Parathyroid adenoma (tissue), 2 donors: ENCODE data around the gene RERE.
"Not testable (repeated sequence)": the region's sequence is repeated elsewhere in the genome, so short reads cannot be mapped to it uniquely, and the experiment has no call there.

Source experiments
- H2AFZ ChIP-seq: fragments of 300-600 bp; sonication (generic); one replicate; pipeline ENCODE4 v1.7.0; 2017; ENCODE audit warnings: antibody characterized with exemption, mild to moderate bottlenecking
- H3K27ac ChIP-seq: fragments of 300-600 bp; sonication (generic); one replicate; pipeline ENCODE4 v1.7.0; 2017
- H3K27me3 ChIP-seq: fragments of 300-600 bp; sonication (generic); one replicate; pipeline ENCODE4 v1.7.0; 2017; ENCODE audit warnings: low read length; ENCODE audit not compliant: control insufficient read depth, insufficient read depth
- H3K36me3 ChIP-seq: fragments of 300-600 bp; sonication (generic); one replicate; pipeline ENCODE4 v1.7.0; 2017; ENCODE audit warnings: low read length; ENCODE audit not compliant: control insufficient read depth, insufficient read depth
- H3K4me1 ChIP-seq: fragments of 300-600 bp; sonication (generic); one replicate; pipeline ENCODE4 v1.7.0; 2017; ENCODE audit warnings: control low read depth
- H3K4me2 ChIP-seq: fragments of 300-600 bp; sonication (generic); one replicate; pipeline ENCODE4 v1.7.0; 2017; ENCODE audit warnings: low read length
- H3K4me3 ChIP-seq: fragments of 300-600 bp; sonication (generic); one replicate; pipeline ENCODE4 v1.7.0; 2017; ENCODE audit warnings: low read depth, low read length
- H3K79me2 ChIP-seq: fragments of 300-600 bp; sonication (generic); one replicate; pipeline ENCODE4 v1.7.0; 2017; ENCODE audit warnings: control low read depth
- H3K9ac ChIP-seq: fragments of 300-600 bp; sonication (generic); one replicate; pipeline ENCODE4 v1.7.0; 2017; ENCODE audit warnings: mild to moderate bottlenecking
- H3K9me3 ChIP-seq: fragments of 300-600 bp; sonication (generic); one replicate; pipeline ENCODE4 v1.7.0; 2017; ENCODE audit warnings: low read length; ENCODE audit not compliant: control insufficient read depth
- TF ChIP-seq, protein P1 (sequence below): fragments of 300-600 bp; sonication (generic); IDR thresholded peaks from one replicate; pipeline ENCODE4 v1.7.0; 2017; ENCODE audit warnings: antibody characterized with exemption, mild to moderate bottlenecking
- donor health status: primary hyperparathyroidism.

RERE gene

DNA sequence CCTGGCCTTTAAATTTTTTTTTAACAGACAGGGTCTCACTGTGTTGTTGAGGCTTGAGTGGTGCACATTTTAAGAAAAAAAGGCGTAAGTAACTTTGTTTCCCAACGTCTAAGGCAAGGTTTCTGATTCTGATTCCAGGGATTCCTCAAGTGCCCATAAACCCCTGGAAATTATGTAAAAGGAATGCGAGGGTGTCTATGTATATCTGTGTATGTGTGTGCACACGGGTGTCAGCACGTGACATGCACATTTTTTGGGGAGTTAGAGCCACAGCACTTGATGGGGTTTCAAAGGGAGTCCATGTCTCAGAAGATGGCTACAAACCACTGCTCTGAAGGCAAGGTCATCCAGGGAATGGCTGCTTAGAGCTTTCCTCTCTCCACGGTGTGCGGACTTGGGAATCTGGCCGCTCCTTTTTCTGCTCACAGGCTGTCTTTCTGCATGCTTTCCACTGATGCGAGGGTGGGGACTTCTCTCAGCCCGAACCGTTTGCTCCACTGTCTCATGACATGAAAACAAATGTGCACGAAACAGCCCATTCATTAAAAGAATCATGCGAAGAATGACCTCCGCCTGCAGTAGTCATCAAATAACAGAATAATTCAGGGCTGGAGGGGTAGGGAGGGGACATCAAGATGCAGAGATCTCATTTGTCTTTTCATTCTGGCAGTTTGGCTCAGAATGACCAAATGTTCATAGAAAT is 18.7 kb upstream of the RERE start:
- H3K36me3 ChIP-seq: no peaks in the 10 kb centered on the region
- H3K4me2 ChIP-seq: no peak overlapping the region
- H3K4me3 ChIP-seq: no peak overlapping the region
- TF ChIP-seq, protein P1, sequence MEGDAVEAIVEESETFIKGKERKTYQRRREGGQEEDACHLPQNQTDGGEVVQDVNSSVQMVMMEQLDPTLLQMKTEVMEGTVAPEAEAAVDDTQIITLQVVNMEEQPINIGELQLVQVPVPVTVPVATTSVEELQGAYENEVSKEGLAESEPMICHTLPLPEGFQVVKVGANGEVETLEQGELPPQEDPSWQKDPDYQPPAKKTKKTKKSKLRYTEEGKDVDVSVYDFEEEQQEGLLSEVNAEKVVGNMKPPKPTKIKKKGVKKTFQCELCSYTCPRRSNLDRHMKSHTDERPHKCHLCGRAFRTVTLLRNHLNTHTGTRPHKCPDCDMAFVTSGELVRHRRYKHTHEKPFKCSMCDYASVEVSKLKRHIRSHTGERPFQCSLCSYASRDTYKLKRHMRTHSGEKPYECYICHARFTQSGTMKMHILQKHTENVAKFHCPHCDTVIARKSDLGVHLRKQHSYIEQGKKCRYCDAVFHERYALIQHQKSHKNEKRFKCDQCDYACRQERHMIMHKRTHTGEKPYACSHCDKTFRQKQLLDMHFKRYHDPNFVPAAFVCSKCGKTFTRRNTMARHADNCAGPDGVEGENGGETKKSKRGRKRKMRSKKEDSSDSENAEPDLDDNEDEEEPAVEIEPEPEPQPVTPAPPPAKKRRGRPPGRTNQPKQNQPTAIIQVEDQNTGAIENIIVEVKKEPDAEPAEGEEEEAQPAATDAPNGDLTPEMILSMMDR: no peak
- no peaks in the 10 kb centered on the region for H3K9me3 ChIP-seq
- no peaks in the 10 kb centered on the region for H3K4me1 ChIP-seq
- H3K79me2 ChIP-seq: no peaks in the 10 kb centered on the region
- no peak overlapping the region for H3K27ac ChIP-seq
- no peaks in the 10 kb centered on the region for H3K27me3 ChIP-seq
- H3K9ac ChIP-seq: no peak overlapping the region
- no peak overlapping the region for H2AFZ ChIP-seq

DNA sequence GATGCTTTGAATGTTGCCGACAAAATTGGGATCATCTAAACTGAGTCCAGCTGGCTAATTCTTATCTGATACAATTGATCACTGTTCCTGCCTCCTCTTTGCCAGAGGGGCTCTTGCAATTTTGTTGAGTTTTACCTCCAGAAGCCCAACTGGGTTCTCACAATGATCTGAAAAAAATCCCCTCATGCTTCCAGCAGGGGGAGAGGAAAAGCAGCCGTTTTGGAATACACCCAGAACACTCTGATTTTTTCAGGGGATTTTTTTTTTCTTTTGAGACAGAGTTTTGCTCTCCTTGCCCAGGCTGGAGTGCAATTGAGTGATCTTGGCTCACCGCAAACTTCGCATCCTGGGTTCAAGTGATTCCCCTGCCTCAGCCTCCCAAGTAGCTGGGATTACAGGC is 13.9 kb upstream of the RERE start:
- Histone ChIP-seq H3K79me2 (no peaks in the 10 kb centered on the region), H2AFZ (no peak overlapping the region), H3K4me1 (no peaks in the 10 kb centered on the region), H3K9ac (no peak overlapping the region), H3K9me3 (no peaks in the 10 kb centered on the region), H3K4me2 (no peak overlapping the region), H3K27me3 (no peaks in the 10 kb centered on the region), H3K4me3 (no peak overlapping the region), H3K27ac (no peak overlapping the region), H3K36me3 (no peaks in the 10 kb centered on the region)
- TF ChIP-seq, protein P1: no peak

DNA sequence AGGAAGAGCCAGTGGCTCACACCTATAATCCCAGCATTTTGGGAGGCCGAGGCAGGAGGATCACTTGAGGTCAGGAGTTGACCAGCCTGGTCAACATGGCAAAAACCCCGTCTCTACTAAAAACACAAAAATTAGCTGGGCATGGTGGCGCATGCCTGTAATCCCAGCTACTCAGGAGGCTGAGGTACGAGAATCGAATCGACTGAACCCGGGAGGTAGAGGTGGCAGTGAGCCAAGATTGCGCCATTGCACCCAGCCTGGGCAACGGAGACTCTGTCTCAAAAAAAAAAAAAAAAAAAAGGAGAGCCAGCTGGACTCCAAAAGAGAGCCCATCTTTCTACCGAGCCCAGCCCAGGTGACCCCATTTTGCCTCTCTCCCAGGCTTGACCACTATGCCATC is 13.3 kb upstream of the RERE start:
- not testable (repeated sequence) for H3K79me2 ChIP-seq, H3K4me3 ChIP-seq, H3K4me1 ChIP-seq, H2AFZ ChIP-seq, H3K9ac ChIP-seq, H3K36me3 ChIP-seq, H3K4me2 ChIP-seq, H3K9me3 ChIP-seq, H3K27me3 ChIP-seq, H3K27ac ChIP-seq

DNA sequence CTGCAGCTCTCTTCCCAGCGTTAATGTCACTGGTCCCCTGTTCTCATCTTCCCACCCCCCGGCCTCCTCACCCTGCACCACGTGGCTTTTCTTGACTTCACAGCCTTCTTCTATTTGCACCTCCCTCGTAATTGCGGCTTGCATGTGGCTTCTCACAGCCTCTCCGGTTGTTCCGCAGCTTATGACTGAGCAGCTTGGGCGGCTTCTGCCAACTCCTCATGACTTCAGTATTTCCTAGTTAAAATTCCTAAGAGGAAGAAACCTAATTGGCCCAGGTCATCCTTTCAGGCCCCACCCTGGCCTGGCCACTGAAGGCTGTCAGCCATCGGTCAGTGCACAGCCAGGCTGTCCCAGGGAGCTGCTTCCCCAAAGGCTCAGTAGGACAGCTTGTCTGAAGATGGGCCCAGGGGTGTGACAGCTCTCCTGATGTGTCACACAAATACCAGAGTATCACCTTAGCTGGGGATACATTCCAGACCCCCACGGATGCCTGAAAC is 8.6 kb upstream of the RERE start:
- Histone ChIP-seq H3K9me3 (no peaks in the 10 kb centered on the region), H2AFZ (no peak overlapping the region), H3K9ac (no peak overlapping the region), H3K4me1 (peaks cover 9% of the 10 kb centered on the region), H3K4me2 (no peak overlapping the region), H3K79me2 (no peaks in the 10 kb centered on the region), H3K27ac (no peak overlapping the region), H3K27me3 (no peaks in the 10 kb centered on the region), H3K4me3 (no peak overlapping the region), H3K36me3 (no peaks in the 10 kb centered on the region)
- TF ChIP-seq, protein P1: no peak

DNA sequence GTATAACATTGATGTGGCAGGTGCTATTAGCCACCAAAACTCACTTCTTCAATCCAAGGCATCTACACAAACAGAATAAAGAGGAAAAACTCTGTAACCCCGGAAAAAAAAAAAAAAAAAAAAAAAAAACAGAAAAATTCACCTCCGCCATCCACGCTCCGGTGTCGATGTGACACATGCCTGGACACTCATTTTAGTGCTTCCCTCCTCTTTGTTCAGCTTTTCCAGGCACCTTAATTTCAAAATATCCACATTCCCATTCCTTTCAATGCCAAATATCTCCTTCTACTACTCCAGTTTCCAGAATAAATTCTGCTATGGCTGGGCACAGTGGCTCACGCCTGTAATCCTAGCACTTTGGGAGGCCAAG is 5.8 kb upstream of the RERE start:
- Histone ChIP-seq H3K4me3 (no peak overlapping the region), H3K9me3 (no peaks in the 10 kb centered on the region), H3K27ac (peak overlapping the region; percentile 86), H3K4me1 (peaks cover 9% of the 10 kb centered on the region), H2AFZ (peak overlapping the region; percentile 69), H3K9ac (no peak overlapping the region), H3K36me3 (no peaks in the 10 kb centered on the region), H3K79me2 (no peaks in the 10 kb centered on the region), H3K27me3 (no peaks in the 10 kb centered on the region), H3K4me2 (no peak overlapping the region)
- TF ChIP-seq, protein P1: no peak
